H9 (cell line): ENCODE measurements around the gene MTF1. TPM values are rescaled to one million over a fixed set of nuclear protein-coding genes. Genes with fewer than 3 reads are reported as not detected.
A peak's percentile ranks its signal among the peaks of the same experiment; 100 is the strongest.

ENCODE experiments used
- DNase-seq: peaks from one replicate; pipeline ENCODE4 v3.0.0-alpha.2; 2017
- H2AFZ ChIP-seq: one replicate; pipeline ENCODE4 v1.6.1; 2013; ENCODE audit warnings: mild to moderate bottlenecking, low read length, control low read depth, moderate library complexity
- H2AK5ac ChIP-seq: 2 replicates; pipeline ENCODE4 v1.6.1; 2013; ENCODE audit warnings: low read length, control low read depth, mixed read lengths; ENCODE audit not compliant: insufficient read length
- H2BK120ac ChIP-seq: one replicate; pipeline ENCODE4 v1.6.1; 2013; ENCODE audit warnings: low read depth, mild to moderate bottlenecking, low read length, control low read depth, inconsistent platforms; ENCODE audit not compliant: poor library complexity, severe bottlenecking
- H2BK12ac ChIP-seq: 2 replicates; pipeline ENCODE4 v1.6.1; 2013; ENCODE audit warnings: low read length, control low read depth, mixed read lengths, low read depth; ENCODE audit not compliant: insufficient read length
- H2BK15ac ChIP-seq: 2 replicates; pipeline ENCODE4 v1.6.1; 2013; ENCODE audit warnings: low read depth, low read length, control low read depth
- H2BK20ac ChIP-seq: one replicate; pipeline ENCODE4 v1.6.1; 2013; ENCODE audit warnings: low read depth, mild to moderate bottlenecking, low read length, control low read depth, inconsistent platforms; ENCODE audit not compliant: poor library complexity, severe bottlenecking
- H2BK5ac ChIP-seq: 2 replicates; pipeline ENCODE4 v1.6.1; 2013; ENCODE audit warnings: low read length, control low read depth, mixed read lengths; ENCODE audit not compliant: insufficient read length
- H3K14ac ChIP-seq: 2 replicates; pipeline ENCODE4 v1.6.1; 2013; ENCODE audit warnings: low read length, control low read depth; ENCODE audit not compliant: insufficient read depth
- H3K18ac ChIP-seq: 2 replicates; pipeline ENCODE4 v1.6.1; 2013; ENCODE audit warnings: low read depth, mild to moderate bottlenecking, mixed read lengths, low read length, control low read depth; ENCODE audit not compliant: insufficient read length
- H3K23ac ChIP-seq: 2 replicates; pipeline ENCODE4 v1.6.1; 2013; ENCODE audit warnings: low read length, control low read depth, mixed read lengths, low read depth; ENCODE audit not compliant: insufficient read length
- H3K23me2 ChIP-seq: 2 replicates; pipeline ENCODE4 v1.6.1; 2013; ENCODE audit warnings: low read depth, mild to moderate bottlenecking, mixed read lengths, low read length, control low read depth; ENCODE audit not compliant: insufficient read length, poor library complexity, severe bottlenecking
- H3K27ac ChIP-seq: 2 replicates; pipeline ENCODE4 v1.5.1; 2013; ENCODE audit warnings: low read length, control low read depth, mixed read lengths, low read depth; ENCODE audit not compliant: insufficient read length
- H3K27me3 ChIP-seq: 2 replicates; pipeline ENCODE4 v1.6.1; 2013; ENCODE audit warnings: low read length, control low read depth, inconsistent platforms; ENCODE audit not compliant: insufficient read depth
- H3K4ac ChIP-seq: 2 replicates; pipeline ENCODE4 v1.6.1; 2013; ENCODE audit warnings: low read depth, mild to moderate bottlenecking, control low read depth, inconsistent platforms, low read length, moderate library complexity
- H3K4me1 ChIP-seq: 2 replicates; pipeline ENCODE4 v1.6.1; 2013; ENCODE audit warnings: low read length, control low read depth, inconsistent platforms; ENCODE audit not compliant: insufficient read depth
- H3K4me2 ChIP-seq: 2 replicates; pipeline ENCODE4 v1.6.1; 2013; ENCODE audit warnings: low read length, control low read depth, mixed read lengths; ENCODE audit not compliant: insufficient read length, insufficient read depth
- H3K56ac ChIP-seq: 2 replicates; pipeline ENCODE4 v1.6.1; 2013; ENCODE audit warnings: low read depth, mild to moderate bottlenecking, mixed read lengths, low read length, control low read depth; ENCODE audit not compliant: insufficient read length
- H3K79me1 ChIP-seq: 2 replicates; pipeline ENCODE4 v1.6.1; 2013; ENCODE audit warnings: low read depth, mild to moderate bottlenecking, moderate library complexity, low read length, control low read depth, inconsistent platforms; ENCODE audit not compliant: insufficient read depth, poor library complexity, severe bottlenecking
- H3K79me2 ChIP-seq: 2 replicates; pipeline ENCODE4 v1.6.1; 2013; ENCODE audit warnings: low read length, control low read depth, inconsistent platforms; ENCODE audit not compliant: insufficient read depth
- H3K9ac ChIP-seq: 2 replicates; pipeline ENCODE4 v1.6.1; 2013; ENCODE audit warnings: low read length, control low read depth, mixed read lengths; ENCODE audit not compliant: insufficient read length; ENCODE audit errors: extremely low read depth
- H3K9me3 ChIP-seq: one replicate; pipeline ENCODE4 v1.6.1; 2013; ENCODE audit warnings: low read depth, low read length, inconsistent platforms; ENCODE audit not compliant: control insufficient read depth
- H3T11ph ChIP-seq: one replicate; pipeline ENCODE4 v1.6.1; 2013; ENCODE audit warnings: mild to moderate bottlenecking, low read length, control low read depth, inconsistent platforms
- H4K20me1 ChIP-seq: one replicate; pipeline ENCODE4 v1.6.1; 2013; ENCODE audit not compliant: control insufficient read depth, insufficient read length, insufficient read depth
- H4K5ac ChIP-seq: 2 replicates; pipeline ENCODE4 v1.6.1; 2013; ENCODE audit warnings: low read depth, mild to moderate bottlenecking, mixed read lengths, low read length, control low read depth; ENCODE audit not compliant: insufficient read length
- H4K8ac ChIP-seq: replicated peaks from 2 replicates; pipeline ENCODE4 v1.6.1; 2013; ENCODE audit warnings: low read length, control low read depth, mixed read lengths, low read depth; ENCODE audit not compliant: insufficient read length
- H4K91ac ChIP-seq: 2 replicates; pipeline ENCODE4 v1.6.1; 2013; ENCODE audit warnings: low read depth, mild to moderate bottlenecking, moderate library complexity, mixed read lengths, low read length, control low read depth; ENCODE audit not compliant: insufficient read length
- H3K27ac Mint-ChIP-seq, 3 experiments: 2 replicates in 2 of 3; 3 replicates in 1 of 3; pipeline ENCODE4 v1.8.0; 2020 to 2021; ENCODE audit warnings: mixed read lengths in 3 of 3, mild to moderate bottlenecking in 1 of 3, moderate library complexity in 1 of 3
- H3K27me3 Mint-ChIP-seq: 2 replicates; pipeline ENCODE4 v1.8.0; 2021; ENCODE audit warnings: low read depth, mild to moderate bottlenecking, moderate library complexity, mixed read lengths
- H3K36me3 Mint-ChIP-seq, 3 experiments: 2 replicates in 2 of 3; 3 replicates in 1 of 3; pipeline ENCODE4 v1.8.0; 2020 to 2021; ENCODE audit warnings: low read depth in 3 of 3, mixed read lengths in 3 of 3; ENCODE audit not compliant: insufficient read depth in 1 of 3
- H3K4me1 Mint-ChIP-seq, 2 experiments: 2 replicates each; pipeline ENCODE4 v1.8.0; 2020; ENCODE audit warnings: mixed read lengths in 2 of 2
- H3K4me3 Mint-ChIP-seq, 2 experiments: 2 replicates in 1 of 2; 3 replicates in 1 of 2; pipeline ENCODE4 v1.8.0; 2020 to 2021; ENCODE audit warnings: mild to moderate bottlenecking in 2 of 2, mixed read lengths in 2 of 2, moderate library complexity in 1 of 2
- H3K9me3 Mint-ChIP-seq, 2 experiments: 2 replicates in 1 of 2; 3 replicates in 1 of 2; pipeline ENCODE4 v1.8.0; 2020; ENCODE audit warnings: mild to moderate bottlenecking in 2 of 2, mixed read lengths in 2 of 2, moderate library complexity in 1 of 2
- WGBS: extraction: QIAGEN DNeasy Blood & Tissue Kit; methylation state at CpG from one replicate; pipeline ENCODE4 v1.1.7; 2013; ENCODE audit warnings: missing lambda C conversion rate, low lambda C conversion rate, mixed read lengths; ENCODE audit not compliant: insufficient read length; ENCODE audit errors: extremely low coverage; 5-methylcytosine and 5-hydroxymethylcytosine counted together
- total RNA-seq: library from RNA; stranded (reverse); gene quantifications from 2 replicates; pipeline ENCODE4 v1.2.1, GENCODE V29; 2021
- TF ChIP-seq, protein P1 (sequence below): fragments of 200-600 bp; sonication (generic); conservative IDR thresholded peaks from 3 replicates; pipeline ENCODE4 v1.8.0; 2021; ENCODE audit warnings: antibody characterized with exemption, mild to moderate bottlenecking

Gene MTF1
- total RNA-seq, 1 experiment from 2014 or later, result 17.0 TPM

DNA sequence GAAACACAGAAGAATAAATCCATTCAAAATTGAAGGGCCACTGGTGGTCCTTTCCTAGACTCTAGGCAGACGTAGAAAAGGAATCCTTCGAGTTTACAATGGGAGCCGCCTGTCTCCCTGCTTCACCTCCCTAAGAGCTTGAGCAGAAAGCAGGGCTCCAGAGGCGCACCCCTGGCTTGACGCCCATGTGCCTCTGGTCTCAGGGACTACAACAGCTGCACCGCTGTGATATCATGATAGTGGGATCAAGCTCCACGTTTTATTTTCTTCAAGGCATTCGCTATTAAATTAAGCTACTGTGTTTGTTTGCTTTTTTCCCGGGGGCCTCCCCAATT is 52.2 kb downstream of the MTF1 start:
- Histone ChIP-seq H3T11ph (no peak overlapping the region), H3K4me1 (no peaks in the 10 kb centered on the region; the same call in 1 of the 2 replicates), H4K20me1 (no peaks in the 10 kb centered on the region), H2BK120ac (no peak overlapping the region), H4K91ac (no peak overlapping the region), H3K4ac (no peak overlapping the region), H2BK15ac (no peak overlapping the region), H4K5ac (no peak overlapping the region), H3K23me2 (peaks cover 8% of the 10 kb centered on the region), H3K23ac (no peak overlapping the region), H3K18ac (no peak overlapping the region), H3K9me3 (no peaks in the 10 kb centered on the region), H3K4me2 (peak overlapping the region; percentile 76), H2AFZ (no peak overlapping the region), H3K56ac (no peak overlapping the region), H3K9ac (peak overlapping the region; percentile 92), H4K8ac (no peak overlapping the region), H3K79me1 (peaks cover 9% of the 10 kb centered on the region), H2BK20ac (no peak overlapping the region), H3K14ac (no peak overlapping the region), H2AK5ac (no peak overlapping the region), H2BK12ac (no peak overlapping the region), H2BK5ac (no peak overlapping the region), H3K27ac (no peak overlapping the region), H3K27me3 (no peaks in the 10 kb centered on the region), H3K79me2 (peaks cover 9% of the 10 kb centered on the region; the same call in 1 of the 2 replicates)
- peaks cover 41 to 60% (median 44%) of the 10 kb centered on the region in 3 experiments for H3K36me3 Mint-ChIP-seq
- no peak for DNase-seq
- peak overlapping the region in 2 of 3 experiments; percentile 77 to 83; a peak in 5 of 7 replicates for H3K27ac Mint-ChIP-seq
- H3K4me1 Mint-ChIP-seq, result peaks cover 10 to 11% of the 10 kb centered on the region in 2 experiments
- no peaks in the 10 kb centered on the region; the same call in 1 of the 2 replicates for H3K27me3 Mint-ChIP-seq
- H3K4me3 Mint-ChIP-seq, result peak overlapping the region; percentile 89 to 90
- H3K9me3 Mint-ChIP-seq, result no peaks in the 10 kb centered on the region
- TF ChIP-seq, protein P1, sequence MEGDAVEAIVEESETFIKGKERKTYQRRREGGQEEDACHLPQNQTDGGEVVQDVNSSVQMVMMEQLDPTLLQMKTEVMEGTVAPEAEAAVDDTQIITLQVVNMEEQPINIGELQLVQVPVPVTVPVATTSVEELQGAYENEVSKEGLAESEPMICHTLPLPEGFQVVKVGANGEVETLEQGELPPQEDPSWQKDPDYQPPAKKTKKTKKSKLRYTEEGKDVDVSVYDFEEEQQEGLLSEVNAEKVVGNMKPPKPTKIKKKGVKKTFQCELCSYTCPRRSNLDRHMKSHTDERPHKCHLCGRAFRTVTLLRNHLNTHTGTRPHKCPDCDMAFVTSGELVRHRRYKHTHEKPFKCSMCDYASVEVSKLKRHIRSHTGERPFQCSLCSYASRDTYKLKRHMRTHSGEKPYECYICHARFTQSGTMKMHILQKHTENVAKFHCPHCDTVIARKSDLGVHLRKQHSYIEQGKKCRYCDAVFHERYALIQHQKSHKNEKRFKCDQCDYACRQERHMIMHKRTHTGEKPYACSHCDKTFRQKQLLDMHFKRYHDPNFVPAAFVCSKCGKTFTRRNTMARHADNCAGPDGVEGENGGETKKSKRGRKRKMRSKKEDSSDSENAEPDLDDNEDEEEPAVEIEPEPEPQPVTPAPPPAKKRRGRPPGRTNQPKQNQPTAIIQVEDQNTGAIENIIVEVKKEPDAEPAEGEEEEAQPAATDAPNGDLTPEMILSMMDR, result no peak
- no CpG with 5 or more reads among the region's 9 CpGs for WGBS
